HT1080 (cell line): ENCODE data around the gene CTNNA2. TPM values are rescaled to one million over a fixed set of nuclear protein-coding genes. Genes with fewer than 3 reads are reported as not detected.
A peak's percentile ranks its signal among the peaks of the same experiment; 100 is the strongest.
"Not testable (repeated sequence)": the region's sequence is repeated elsewhere in the genome, so short reads cannot be mapped to it uniquely, and the experiment has no call there.

ENCODE experiments used
- DNase-seq: peaks from one replicate; pipeline ENCODE4 v3.0.0-alpha.2; 2015; ENCODE audit warnings: low read depth
- total RNA-seq: library from RNA; depleted of rRNA; stranded (reverse); fragments of >200 nt; shearing (Covaris generic); gene quantifications from 2 replicates; pipeline ENCODE4 v1.2.3, GENCODE V29; 2014

Gene CTNNA2
- total RNA-seq, 1 experiment from 2014 or later = not detected

GRCh38 chr2:80185091-80185490, 672.2 kb downstream of the CTNNA2 start:
- DNase-seq = no peak

- no peak for DNase-seq
Observed at GRCh38 chr2:80186262-80186661, 673.4 kb downstream of the CTNNA2 start.

- DNase-seq = no peak
Observed at GRCh38 chr2:80187156-80187555, 674.3 kb downstream of the CTNNA2 start.

DNA sequence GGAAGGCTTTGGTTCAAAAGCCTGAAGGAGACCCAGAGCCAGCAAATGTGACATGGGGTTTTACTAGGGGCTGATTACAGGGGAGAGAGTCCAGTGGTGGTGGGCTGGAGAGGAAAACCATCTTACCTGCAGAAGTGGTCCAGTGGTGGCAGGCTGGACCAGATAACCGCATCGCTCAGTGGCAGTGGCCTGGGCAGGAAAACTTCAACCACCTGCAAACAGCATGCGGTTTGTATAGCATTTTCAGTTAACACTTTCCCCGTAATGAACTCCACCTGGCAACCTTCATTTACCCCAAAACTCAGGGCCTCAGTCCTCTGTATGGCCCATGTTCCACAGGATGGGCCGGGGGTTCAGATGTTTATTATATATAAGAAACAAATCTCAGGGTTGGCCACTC, 677.3 kb downstream of the CTNNA2 start:
- no peak for DNase-seq

DNA sequence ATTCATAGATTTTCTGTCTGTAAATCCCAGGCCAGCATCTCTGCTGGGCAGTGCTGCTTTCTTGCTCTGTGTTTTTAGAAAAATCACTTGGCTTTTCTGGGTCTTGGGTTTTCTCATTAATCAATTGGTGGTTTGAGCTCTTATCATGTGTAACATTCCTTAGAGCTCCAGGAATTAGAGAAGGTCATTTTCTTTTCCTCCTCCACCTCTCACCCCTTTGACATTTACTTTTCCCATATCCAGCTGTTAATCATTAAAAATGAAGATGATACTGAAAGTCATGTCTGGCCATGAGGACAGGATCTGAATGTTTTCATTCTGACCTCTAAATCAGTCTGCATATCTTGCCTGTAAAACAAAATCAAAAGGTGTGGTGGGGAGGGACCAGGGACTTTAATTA, 680.7 kb downstream of the CTNNA2 start:
- DNase-seq = no peak

DNA sequence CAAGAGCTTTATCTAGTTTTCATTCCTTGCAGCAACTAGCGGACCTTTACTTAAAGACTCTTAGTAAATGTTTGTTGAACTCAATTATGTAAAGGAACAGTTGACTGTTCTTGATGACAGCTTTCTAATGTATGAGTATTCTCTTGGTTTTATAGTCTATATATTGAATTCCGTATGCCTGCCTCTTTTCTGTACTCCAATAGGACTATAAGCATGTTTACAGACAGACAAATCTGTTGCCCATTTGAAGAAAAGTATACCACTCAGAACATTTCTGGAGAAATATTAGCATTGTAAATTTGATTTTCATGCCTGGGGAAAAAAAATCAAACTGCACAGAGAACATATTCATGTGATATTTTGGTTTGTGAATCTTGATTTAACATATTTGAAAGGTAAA, 682.2 kb downstream of the CTNNA2 start:
- no peak for DNase-seq

GRCh38 chr2:80198042-80198441, 685.2 kb downstream of the CTNNA2 start:
- DNase-seq = no peak

- DNase-seq = no peak
Observed at GRCh38 chr2:80199504-80199903, 686.7 kb downstream of the CTNNA2 start.

GRCh38 chr2:80203929-80204328, 691.1 kb downstream of the CTNNA2 start:
- DNase-seq = not testable (repeated sequence)

- no peak for DNase-seq
Observed at GRCh38 chr2:80205498-80205897, 692.6 kb downstream of the CTNNA2 start.

- no peak for DNase-seq
Observed at GRCh38 chr2:80209458-80209857, 696.6 kb downstream of the CTNNA2 start.

DNA sequence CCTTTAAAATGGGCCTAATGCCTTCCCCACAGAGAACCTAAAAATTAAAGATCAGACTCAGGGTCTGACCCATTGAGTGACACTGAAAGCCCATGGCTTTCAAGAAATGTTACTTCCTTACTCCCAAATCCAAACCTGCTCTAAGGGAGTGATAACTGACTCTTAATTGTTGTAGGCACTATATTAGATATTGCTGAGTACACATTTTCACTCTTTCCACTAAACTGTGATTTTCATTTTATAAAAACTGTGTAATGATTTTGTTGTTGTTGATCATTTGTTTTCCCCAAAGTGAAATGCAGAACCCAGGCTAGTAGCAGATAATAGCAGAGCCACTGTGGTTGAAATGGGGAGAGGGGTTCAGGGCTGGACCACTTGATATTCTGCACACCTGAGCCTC, 704.6 kb downstream of the CTNNA2 start:
- DNase-seq = no peak

DNA sequence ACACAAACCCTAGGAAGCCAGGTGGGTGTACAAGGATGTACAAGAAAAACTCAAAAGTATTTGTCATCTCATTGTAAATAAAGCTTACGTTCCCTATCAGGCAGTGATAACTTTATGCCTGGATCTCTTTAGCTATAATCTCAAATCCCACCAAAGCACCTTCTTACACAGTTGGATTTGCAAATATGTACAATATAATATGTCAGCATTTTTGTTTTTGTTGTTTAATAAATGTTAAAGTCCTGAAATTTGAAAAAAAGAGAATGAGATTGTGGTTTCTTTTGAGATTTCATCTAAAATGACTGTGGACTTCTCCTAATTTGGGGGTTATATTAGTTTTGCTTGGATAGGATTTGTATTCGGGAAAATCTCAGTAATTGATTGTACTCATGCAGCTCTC, 709.8 kb downstream of the CTNNA2 start:
- DNase-seq = no peak

DNA sequence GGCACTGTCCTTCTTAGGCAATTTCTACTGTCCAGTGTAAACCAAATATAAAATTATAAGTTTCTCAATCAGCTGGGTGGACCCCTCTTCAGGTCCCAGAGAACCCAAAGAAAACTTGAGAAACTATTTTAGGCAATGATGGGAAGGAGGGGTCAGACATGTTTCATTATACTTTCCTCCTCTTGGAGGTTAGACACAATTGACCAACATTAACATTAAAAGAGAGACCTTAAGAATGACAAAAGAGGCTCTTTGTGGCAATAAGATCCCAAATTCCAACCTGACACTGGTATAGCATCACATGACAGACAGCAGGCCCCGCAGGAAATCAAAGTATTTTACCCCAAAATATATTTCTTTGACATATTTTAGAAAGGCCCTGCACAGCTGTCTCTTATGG, 718.6 kb downstream of the CTNNA2 start:
- DNase-seq = no peak

GRCh38 chr2:80233333-80233732, 720.5 kb downstream of the CTNNA2 start:
- DNase-seq = no peak

GRCh38 chr2:80238692-80239469, 726.0 kb downstream of the CTNNA2 start:
- peak; percentile 17 for DNase-seq

GRCh38 chr2:80242355-80242910, 729.6 kb downstream of the CTNNA2 start:
- no peak for DNase-seq

GRCh38 chr2:80244905-80245584, 732.2 kb downstream of the CTNNA2 start:
- no peak for DNase-seq

- no peak for DNase-seq
Observed at GRCh38 chr2:80246534-80246933, 733.7 kb downstream of the CTNNA2 start.

DNA sequence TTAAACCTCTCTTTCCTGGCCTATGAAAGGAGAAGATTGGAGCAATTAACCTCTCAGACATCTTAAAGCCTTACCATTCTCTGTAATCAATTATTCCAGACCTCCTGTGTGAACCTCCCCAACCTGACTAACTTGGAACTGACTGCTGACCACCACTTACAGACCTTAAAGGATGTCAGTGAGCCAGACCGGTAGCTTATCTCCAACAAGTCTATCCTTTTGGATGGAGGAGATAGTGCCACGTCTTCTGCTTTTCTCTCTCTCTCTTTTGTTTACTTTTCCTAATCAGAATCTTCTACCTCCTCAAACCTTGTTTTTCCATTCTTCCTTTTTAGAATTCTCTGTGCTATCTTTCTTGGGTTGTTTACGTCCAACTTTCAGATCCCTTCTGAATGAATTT, 734.5 kb downstream of the CTNNA2 start:
- no peak for DNase-seq

- DNase-seq = no peak
Observed at GRCh38 chr2:80248146-80248545, 735.3 kb downstream of the CTNNA2 start.

- no peak for DNase-seq
Observed at GRCh38 chr2:80252294-80252986, 739.6 kb downstream of the CTNNA2 start.
